ENCODE measurements around the gene LSAMP.

The LSAMP gene

DNA sequence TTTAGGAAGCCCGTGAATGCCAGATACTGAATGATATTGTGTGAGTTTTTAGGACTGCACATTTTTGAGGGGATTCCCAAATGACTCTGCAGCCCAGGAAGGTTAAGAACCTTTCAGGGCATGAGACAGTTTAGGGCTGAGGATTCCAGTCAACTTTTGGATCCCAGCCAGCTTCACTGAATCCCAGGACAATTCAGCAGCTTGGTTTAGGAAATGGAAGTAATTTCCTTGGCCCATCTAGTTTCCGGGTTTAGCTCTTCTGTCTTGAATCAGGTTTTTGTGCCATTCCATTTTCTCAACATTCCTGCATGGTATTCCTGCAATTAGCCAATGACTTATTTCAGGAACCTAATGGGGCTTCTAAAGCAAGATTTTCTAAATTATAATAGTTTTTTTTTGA, 253.9 kb downstream of the LSAMP start:
- H3K4me3 ChIP-seq (ENCODE audit: low read depth, low read length), result no peak overlapping the region
- TF ChIP-seq, protein P1, sequence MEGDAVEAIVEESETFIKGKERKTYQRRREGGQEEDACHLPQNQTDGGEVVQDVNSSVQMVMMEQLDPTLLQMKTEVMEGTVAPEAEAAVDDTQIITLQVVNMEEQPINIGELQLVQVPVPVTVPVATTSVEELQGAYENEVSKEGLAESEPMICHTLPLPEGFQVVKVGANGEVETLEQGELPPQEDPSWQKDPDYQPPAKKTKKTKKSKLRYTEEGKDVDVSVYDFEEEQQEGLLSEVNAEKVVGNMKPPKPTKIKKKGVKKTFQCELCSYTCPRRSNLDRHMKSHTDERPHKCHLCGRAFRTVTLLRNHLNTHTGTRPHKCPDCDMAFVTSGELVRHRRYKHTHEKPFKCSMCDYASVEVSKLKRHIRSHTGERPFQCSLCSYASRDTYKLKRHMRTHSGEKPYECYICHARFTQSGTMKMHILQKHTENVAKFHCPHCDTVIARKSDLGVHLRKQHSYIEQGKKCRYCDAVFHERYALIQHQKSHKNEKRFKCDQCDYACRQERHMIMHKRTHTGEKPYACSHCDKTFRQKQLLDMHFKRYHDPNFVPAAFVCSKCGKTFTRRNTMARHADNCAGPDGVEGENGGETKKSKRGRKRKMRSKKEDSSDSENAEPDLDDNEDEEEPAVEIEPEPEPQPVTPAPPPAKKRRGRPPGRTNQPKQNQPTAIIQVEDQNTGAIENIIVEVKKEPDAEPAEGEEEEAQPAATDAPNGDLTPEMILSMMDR (IDR thresholded peaks at IDR 0.05; ENCODE audit: insufficient read depth, low read depth, low read length, missing control alignments), result no peak
- no peak for DNase-seq (ENCODE audit: low read depth)

DNA sequence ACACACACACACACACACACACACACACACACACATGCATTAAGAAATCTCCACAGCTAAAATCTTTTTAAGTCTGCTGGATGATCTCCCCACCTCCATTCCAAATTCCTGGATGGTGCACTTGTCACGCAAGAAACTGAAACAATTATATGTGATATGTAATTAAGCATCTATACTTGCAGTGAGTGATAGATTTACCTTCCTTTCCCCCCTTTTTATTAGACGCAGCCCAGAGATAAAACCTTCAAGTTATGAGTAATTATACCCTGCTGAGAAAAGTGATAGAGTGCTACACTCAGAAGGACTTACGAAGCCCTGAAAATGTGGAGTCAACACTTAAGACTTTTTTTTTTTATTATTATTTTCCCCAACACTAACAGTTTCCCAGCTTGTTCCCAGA, 255.2 kb downstream of the LSAMP start:
- DNase-seq (ENCODE audit: low read depth), result no peak

DNA sequence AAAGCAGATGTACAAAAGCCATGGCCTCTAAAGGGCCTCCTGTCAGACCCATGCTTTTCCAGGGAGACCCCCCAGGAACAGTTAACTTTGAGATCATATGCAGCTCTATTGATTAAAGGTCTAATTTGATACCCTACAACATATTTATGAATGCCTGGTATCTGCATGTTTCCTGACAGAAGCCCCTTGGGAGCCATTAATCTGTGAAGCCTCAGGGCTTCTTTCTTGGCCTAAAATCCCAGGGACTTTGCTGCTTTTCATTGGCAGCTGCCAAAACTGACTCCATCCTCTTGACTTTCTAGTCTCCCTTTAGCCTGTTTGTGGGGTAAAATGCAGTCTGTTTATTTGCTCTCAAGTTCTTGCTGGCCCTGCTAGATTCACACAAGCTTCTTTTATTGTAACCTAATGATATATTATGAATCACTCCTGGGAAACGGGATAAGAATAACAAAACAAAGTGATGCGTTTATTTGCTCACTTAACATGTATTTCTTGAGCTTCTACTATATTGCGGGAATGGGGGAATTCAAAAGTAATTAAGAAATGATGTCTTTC, 257.0 kb downstream of the LSAMP start:
- TF ChIP-seq, protein P1 (IDR thresholded peaks at IDR 0.05; ENCODE audit: insufficient read depth, low read depth, low read length, missing control alignments), result no peak
- H3K4me3 ChIP-seq (ENCODE audit: low read depth, low read length), result no peak overlapping the region
- DNase-seq (ENCODE audit: low read depth), result no peak

More for the DNA sequence above, 255.2 kb downstream of the LSAMP start:
- TF ChIP-seq, protein P1 (IDR thresholded peaks at IDR 0.05; ENCODE audit: insufficient read depth, low read depth, low read length, missing control alignments), result no peak
- H3K4me3 ChIP-seq (ENCODE audit: low read depth, low read length), result no peak overlapping the region

DNA sequence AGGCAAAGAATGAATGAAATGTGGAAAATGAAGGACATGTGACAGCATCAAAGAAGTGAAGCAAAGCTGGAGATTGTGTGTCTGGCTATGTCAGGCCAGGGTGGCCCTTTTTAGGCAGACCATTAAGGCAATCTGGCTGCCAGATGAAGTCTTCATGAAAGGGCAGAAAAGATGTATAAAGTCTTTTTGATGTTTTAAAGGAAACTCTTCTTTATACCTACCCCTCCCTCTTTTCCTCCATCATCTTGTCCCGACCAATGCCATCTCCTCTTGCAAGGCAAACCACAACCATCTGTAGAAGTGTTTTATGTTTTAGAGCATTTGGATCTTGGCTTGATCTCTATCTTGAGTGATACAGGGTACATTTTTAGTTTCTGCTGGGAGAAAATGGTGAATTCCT, 259.2 kb downstream of the LSAMP start:
- no peak for DNase-seq (ENCODE audit: low read depth)
- TF ChIP-seq, protein P1 (IDR thresholded peaks at IDR 0.05; ENCODE audit: insufficient read depth, low read depth, low read length, missing control alignments), result no peak
- no peak overlapping the region for H3K4me3 ChIP-seq (ENCODE audit: low read depth, low read length)

DNA sequence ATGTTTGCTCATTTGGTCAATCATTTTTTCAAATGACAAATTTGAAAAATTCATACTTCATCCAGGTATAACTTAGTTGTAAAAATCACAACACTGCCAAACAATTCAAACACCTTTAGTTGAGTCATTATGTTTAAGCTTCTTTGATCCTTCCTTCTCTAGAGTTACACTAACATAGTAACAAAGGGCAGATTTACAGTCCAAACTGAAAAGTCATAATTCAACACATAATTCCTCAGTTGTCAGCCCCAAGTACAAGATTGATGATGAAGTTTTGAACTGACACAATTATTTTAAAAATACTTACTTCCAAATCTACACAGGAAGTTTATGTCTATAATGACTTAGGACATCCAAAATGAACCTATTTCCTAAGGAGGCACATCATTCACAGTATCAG, 264.1 kb downstream of the LSAMP start:
- H3K4me3 ChIP-seq (ENCODE audit: low read depth, low read length), result no peak overlapping the region
- no peak for DNase-seq (ENCODE audit: low read depth)
- TF ChIP-seq, protein P1 (IDR thresholded peaks at IDR 0.05; ENCODE audit: insufficient read depth, low read depth, low read length, missing control alignments), result no peak

DNA sequence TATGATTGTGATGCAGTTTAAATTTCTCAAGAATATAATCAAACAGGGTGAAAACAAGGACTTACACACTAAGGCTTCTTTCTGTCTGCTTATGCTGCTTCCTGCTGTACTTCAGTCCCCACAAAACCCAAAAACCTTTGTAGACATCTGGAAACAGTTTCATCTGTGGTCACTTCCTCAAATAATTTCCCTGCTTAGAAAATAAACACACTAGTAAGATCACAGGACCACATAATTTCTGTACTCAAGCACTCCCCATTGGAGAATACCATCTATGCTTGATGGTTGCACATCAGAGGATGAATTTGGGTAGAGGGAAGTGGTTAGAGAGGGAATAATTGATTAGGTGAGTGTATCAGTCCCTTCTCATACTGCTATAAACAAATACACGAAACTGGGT, 266.2 kb downstream of the LSAMP start:
- TF ChIP-seq, protein P1 (IDR thresholded peaks at IDR 0.05; ENCODE audit: insufficient read depth, low read depth, low read length, missing control alignments), result no peak
- H3K4me3 ChIP-seq (ENCODE audit: low read depth, low read length), result no peak overlapping the region
- DNase-seq (ENCODE audit: low read depth), result no peak

DNA sequence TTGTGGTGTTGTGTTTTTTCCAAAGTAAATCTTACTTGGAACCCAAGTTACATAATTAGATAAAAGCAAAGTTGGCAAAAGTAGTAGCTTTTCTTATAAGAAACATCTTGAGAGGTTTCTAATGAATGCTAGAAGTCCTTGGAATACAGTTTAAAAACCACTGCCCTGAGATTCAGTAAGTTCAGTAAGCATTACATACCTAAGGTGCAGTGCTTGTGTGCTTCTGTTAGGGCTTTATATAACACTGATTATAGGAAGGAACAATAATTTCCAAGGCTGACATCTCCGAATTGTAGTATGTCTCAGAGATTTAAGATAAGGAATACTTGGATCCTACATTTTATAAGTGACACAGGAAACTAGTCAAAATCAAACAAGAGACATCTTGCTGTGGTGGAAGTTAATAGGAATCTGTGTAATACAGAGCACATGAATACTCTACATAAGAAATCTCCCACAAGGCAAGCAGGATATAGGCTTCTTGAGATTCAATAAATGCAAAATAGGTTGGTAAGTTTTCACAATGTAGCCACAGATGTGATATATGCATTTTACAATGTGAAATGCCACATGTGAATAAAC, 268.2 kb downstream of the LSAMP start:
- no peak overlapping the region for H3K4me3 ChIP-seq (ENCODE audit: low read depth, low read length)
- DNase-seq (ENCODE audit: low read depth), result no peak
- TF ChIP-seq, protein P1 (IDR thresholded peaks at IDR 0.05; ENCODE audit: insufficient read depth, low read depth, low read length, missing control alignments), result no peak
